ENCODE data around the gene ADPGK.

DNA sequence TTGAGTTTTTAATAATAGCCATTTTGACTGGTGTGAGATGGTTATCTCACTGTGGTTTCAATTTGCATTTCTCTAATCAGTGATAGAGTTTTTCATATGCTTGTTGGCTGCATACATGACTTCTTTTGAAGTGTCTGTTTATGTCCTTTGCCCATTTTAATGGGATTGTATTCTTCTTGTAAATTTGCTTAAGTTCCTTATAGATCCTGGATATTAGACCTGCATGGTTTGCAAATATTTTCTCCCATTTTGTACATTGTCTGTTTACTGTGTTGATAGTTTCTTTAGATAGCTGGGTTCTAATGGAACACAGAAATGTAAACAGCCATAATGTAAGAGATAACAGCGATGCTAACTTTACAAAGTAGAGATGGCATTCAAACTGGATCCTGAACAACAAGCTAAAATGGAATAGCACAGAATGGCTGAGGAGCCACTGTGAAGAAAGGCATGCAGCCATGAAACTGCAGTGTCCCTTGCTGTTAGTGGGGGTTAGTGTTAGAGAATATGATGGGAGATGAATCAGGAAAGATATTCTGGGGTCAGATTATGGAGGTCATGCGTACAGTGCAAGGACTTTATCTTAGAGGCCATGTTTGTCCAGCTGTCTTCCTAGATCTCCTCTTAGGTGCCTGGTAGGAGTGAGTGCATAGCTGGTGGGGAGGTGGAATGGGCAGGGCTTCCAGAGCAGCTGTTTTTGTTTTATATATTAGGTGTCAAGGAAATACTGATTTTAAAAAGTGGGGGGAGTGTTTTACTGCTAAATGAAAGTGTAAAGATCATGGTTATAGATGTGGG is 49.4 kb downstream of the ADPGK start:
- TF ChIP-seq EP300 (conservative IDR thresholded peaks at IDR 0.05; ENCODE audit: poor library complexity, severe bottlenecking) (no peak), EZH2 (IDR thresholded peaks at IDR 0.05; ENCODE audit: borderline replicate concordance, insufficient read depth, low read length, poor library complexity, severe bottlenecking) (no peak), RAD21 (conservative IDR thresholded peaks at IDR 0.05) (no peak)
- TF ChIP-seq, protein P1, sequence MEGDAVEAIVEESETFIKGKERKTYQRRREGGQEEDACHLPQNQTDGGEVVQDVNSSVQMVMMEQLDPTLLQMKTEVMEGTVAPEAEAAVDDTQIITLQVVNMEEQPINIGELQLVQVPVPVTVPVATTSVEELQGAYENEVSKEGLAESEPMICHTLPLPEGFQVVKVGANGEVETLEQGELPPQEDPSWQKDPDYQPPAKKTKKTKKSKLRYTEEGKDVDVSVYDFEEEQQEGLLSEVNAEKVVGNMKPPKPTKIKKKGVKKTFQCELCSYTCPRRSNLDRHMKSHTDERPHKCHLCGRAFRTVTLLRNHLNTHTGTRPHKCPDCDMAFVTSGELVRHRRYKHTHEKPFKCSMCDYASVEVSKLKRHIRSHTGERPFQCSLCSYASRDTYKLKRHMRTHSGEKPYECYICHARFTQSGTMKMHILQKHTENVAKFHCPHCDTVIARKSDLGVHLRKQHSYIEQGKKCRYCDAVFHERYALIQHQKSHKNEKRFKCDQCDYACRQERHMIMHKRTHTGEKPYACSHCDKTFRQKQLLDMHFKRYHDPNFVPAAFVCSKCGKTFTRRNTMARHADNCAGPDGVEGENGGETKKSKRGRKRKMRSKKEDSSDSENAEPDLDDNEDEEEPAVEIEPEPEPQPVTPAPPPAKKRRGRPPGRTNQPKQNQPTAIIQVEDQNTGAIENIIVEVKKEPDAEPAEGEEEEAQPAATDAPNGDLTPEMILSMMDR (IDR thresholded peaks at IDR 0.05; ENCODE audit: poor library complexity, severe bottlenecking) = no peak
